ENCODE measurements around the gene SLC23A2.

DNA sequence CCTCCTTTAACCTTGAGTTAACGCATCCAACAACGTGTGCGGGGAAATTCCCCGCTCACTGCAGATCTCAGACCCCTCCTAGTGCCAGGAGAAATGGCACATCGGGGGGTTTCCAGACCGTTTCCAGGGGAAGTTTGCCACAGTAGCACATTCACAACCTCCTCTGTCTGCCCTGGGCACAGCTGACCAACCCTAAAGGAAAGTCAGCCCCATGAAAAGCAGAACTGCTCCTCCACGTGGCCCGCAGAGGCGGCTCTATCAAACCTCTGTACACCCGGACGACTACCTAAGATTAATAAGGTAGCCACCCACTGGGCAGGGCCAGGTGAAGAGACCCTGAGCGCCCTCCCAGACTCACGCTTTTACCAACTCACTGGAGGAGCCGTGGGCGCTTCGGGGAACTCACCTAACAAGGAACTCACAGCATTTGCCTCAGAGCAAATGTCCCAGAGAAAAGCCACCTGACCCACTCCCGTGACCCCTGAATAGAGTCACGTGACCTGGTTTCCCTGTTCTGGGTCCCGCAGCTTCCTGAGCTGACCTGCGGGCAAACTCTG lies 186.5 kb downstream of the SLC23A2 start:
- TF ChIP-seq POLR2AphosphoS5 (IDR thresholded peaks at IDR 0.05; ENCODE audit: low read depth, low read length) (peak; percentile 26; the same call in 1 of the 2 replicates), POLR2A (IDR thresholded peaks at IDR 0.05; ENCODE audit: low read depth, low read length) (no peak; the same call in 1 of the 2 replicates), PAX5 (IDR thresholded peaks at IDR 0.05; ENCODE audit: insufficient read depth, low read length, severe bottlenecking) (peak; percentile 8)
